OCI-LY7 (cell line): ENCODE results near the gene GRAMD1B. TPM values are rescaled to one million over a fixed set of nuclear protein-coding genes. Genes with fewer than 3 reads are reported as not detected.

Source experiments
- BruUV-seq: library from RNA; stranded (reverse); fragments of 400-500 nt; replicated peaks from 2 replicates; lab custom pipeline; 2021; lab: Mats Ljungman, UMichigan
- CTCF ChIA-PET: fragments of 300-600 bp; sonication (Branson Sonifier 250); formaldehyde crosslinking; loops from one replicate; lab custom pipeline; 2022; ENCODE audit warnings: antibody characterized with exemption; ENCODE audit not compliant: unreplicated experiment; lab: Charles Lee
- POLR2A ChIA-PET: fragments of 300-600 bp; sonication (Branson Sonifier 250); formaldehyde crosslinking; loops from one replicate; lab custom pipeline; 2022; ENCODE audit warnings: antibody characterized with exemption; lab: Charles Lee
- DNase-seq: peaks from one replicate; pipeline ENCODE4 v3.0.0-alpha.2; 2015; ENCODE audit warnings: low spot score
- H2AFZ ChIP-seq: fragments of 200-600 bp; sonication (generic), shearing (Covaris generic); 2 replicates; pipeline ENCODE4 v1.6.1; 2014; ENCODE audit warnings: mild to moderate bottlenecking, antibody characterized with exemption, low read length, moderate library complexity
- H3K27ac ChIP-seq: fragments of 200-600 bp; sonication (generic); 2 replicates; pipeline ENCODE4 v1.5.1; 2014; ENCODE audit warnings: mixed run types, low read depth, mild to moderate bottlenecking, moderate library complexity, low read length, inconsistent platforms; ENCODE audit not compliant: poor library complexity, severe bottlenecking
- H3K36me3 ChIP-seq: fragments of 200-600 bp; sonication (generic); 2 replicates; pipeline ENCODE4 v1.6.1; 2014; ENCODE audit warnings: mild to moderate bottlenecking, antibody characterized with exemption, low read length, moderate library complexity, mixed read lengths; ENCODE audit not compliant: insufficient read depth
- H3K4me1 ChIP-seq: fragments of 200-600 bp; sonication (generic); 2 replicates; pipeline ENCODE4 v1.5.1; 2014; ENCODE audit warnings: mild to moderate bottlenecking, low read length; ENCODE audit not compliant: insufficient read depth, poor library complexity, severe bottlenecking
- H3K4me2 ChIP-seq: fragments of 200-600 bp; sonication (generic); 2 replicates; pipeline ENCODE4 v1.6.1; 2014; ENCODE audit warnings: mild to moderate bottlenecking, low read length
- H3K4me3 ChIP-seq: fragments of 200-600 bp; sonication (generic); 2 replicates; pipeline ENCODE4 v1.5.1; 2014; ENCODE audit warnings: mild to moderate bottlenecking, low read depth, low read length; ENCODE audit not compliant: poor library complexity, severe bottlenecking
- H3K79me2 ChIP-seq: fragments of 200-600 bp; sonication (generic); 2 replicates; pipeline ENCODE4 v1.6.1; 2016; ENCODE audit warnings: low read depth, mild to moderate bottlenecking, low read length, moderate library complexity, mixed read lengths; ENCODE audit not compliant: insufficient read depth
- H3K9me2 ChIP-seq: fragments of 200-600 bp; sonication (generic); 2 replicates; pipeline ENCODE4 v1.6.1; 2016; ENCODE audit warnings: mild to moderate bottlenecking, low read length, mixed read lengths; ENCODE audit not compliant: insufficient read depth
- H3K9me3 ChIP-seq: fragments of 200-600 bp; sonication (generic); 2 replicates; pipeline ENCODE4 v1.6.1; 2014; ENCODE audit warnings: mild to moderate bottlenecking, mixed run types, low read length, mixed read lengths
- H4K20me1 ChIP-seq: fragments of 200-600 bp; sonication (generic); 2 replicates; pipeline ENCODE4 v1.6.1; 2014; ENCODE audit warnings: mild to moderate bottlenecking, antibody characterized with exemption, low read length, moderate library complexity, mixed read lengths; ENCODE audit not compliant: insufficient read depth
- EZH2phosphoT487 ChIP-seq: fragments of 200-600 bp; sonication (generic); IDR thresholded peaks from 2 replicates; pipeline ENCODE4 v1.6.1; 2018; ENCODE audit warnings: low read depth, borderline replicate concordance, mild to moderate bottlenecking, mixed run types, antibody characterized with exemption, low read length, moderate library complexity, mixed read lengths
- intact Hi-C: fragments of 100-400 bp; cut with micrococcal nuclease; formaldehyde crosslinking; loops from one replicate; pipeline ENCODE4 v1.10.0; 2022; ENCODE audit not compliant: unreplicated experiment
- total RNA-seq, 2 experiments: library from RNA; depleted of rRNA in 1 of 2; stranded (reverse); fragments of >200 nt in 1 of 2; shearing (Covaris generic) in 1 of 2; gene quantifications; 2 replicates each; pipeline ENCODE4 v1.2.3, GENCODE V29; 2014 to 2022
- TF ChIP-seq, protein P1 (sequence below): fragments of 200-600 bp; sonication (generic); conservative IDR thresholded peaks from 2 replicates; pipeline ENCODE4 v1.5.1; 2014; ENCODE audit warnings: mild to moderate bottlenecking, antibody characterized with exemption, low read length, moderate library complexity, mixed read lengths

GRAMD1B gene
- total RNA-seq, 2 experiments from 2014 or later = 0.16 TPM; not detected in 1

DNA sequence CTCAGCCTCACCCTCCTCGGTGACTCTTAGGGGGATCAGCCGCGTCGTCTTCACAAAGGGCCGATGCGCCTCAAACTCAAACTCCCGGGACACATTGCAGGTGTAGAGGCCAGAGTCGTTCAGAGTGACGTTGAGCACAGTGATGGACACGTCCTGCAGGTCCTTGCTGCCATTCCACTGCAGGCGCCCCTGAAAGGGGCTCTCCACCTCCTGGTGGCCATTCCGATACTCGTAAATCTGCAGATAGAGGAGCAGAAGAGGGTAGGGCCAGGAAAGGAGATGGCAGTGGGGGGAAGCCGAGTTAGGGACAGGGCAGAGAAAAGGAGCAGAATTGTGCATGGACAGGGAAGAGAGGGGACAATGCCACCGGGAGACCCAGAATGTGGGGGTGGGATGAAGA is 212.4 kb downstream of the GRAMD1B start:
- Histone ChIP-seq H2AFZ (no peak overlapping the region), H3K4me2 (no peak overlapping the region), H4K20me1 (no peaks in the 10 kb centered on the region), H3K27ac (no peak overlapping the region), H3K4me1 (no peaks in the 10 kb centered on the region), H3K9me2 (no peaks in the 10 kb centered on the region), H3K79me2 (no peaks in the 10 kb centered on the region), H3K4me3 (no peak overlapping the region), H3K9me3 (no peaks in the 10 kb centered on the region), H3K36me3 (no peaks in the 10 kb centered on the region)
- BruUV-seq = no TSS peak
- no peak for DNase-seq
- intact Hi-C loops = loop anchor here (10.0 kb wide), 1 partner anchor 682 kb away; the partner anchor contains the start of gene OR8D2
- POLR2A ChIA-PET = no interaction called here
- TF ChIP-seq, protein P1, sequence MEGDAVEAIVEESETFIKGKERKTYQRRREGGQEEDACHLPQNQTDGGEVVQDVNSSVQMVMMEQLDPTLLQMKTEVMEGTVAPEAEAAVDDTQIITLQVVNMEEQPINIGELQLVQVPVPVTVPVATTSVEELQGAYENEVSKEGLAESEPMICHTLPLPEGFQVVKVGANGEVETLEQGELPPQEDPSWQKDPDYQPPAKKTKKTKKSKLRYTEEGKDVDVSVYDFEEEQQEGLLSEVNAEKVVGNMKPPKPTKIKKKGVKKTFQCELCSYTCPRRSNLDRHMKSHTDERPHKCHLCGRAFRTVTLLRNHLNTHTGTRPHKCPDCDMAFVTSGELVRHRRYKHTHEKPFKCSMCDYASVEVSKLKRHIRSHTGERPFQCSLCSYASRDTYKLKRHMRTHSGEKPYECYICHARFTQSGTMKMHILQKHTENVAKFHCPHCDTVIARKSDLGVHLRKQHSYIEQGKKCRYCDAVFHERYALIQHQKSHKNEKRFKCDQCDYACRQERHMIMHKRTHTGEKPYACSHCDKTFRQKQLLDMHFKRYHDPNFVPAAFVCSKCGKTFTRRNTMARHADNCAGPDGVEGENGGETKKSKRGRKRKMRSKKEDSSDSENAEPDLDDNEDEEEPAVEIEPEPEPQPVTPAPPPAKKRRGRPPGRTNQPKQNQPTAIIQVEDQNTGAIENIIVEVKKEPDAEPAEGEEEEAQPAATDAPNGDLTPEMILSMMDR = no peak
- no peak for TF ChIP-seq EZH2phosphoT487
- CTCF ChIA-PET = interaction anchor here (1.0 kb wide), 1 partner anchor 65 kb away, joined by 3 read pairs; no protein-coding TSS in a partner anchor

DNA sequence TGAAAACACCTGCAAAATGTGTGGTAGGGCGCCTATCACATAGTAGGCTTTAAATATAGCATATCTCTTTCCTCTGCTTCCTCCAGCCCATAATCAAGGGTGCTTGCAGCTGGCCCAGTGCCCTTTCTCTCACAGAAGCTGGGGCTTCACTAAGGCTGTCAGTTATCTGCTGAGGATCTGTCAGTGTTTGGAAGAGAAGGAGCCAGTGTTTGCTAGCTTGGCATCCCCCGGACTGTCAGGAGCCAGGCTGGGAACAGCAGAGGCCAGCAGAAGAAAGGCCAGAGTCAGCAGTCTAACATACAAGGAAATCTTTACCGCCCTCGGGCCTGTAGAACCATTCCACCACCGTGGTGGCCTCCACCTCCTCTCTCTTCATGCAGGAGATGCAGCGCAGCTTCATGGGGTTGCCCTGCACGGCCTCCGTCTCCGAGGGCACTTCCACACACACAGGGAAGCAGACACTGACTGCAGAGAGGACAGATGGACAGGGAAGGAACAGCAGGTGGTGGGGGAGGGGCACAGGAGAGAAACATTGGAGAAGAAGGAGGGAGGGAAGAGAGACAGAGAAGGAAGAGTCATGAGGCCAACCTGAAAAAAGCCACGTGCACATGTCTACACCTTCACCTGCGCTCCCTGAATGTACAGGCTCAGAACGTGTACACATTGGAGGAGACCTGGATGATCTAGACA is 215.4 kb downstream of the GRAMD1B start:
- no peaks in the 10 kb centered on the region for H3K79me2 ChIP-seq
- no peak for TF ChIP-seq EZH2phosphoT487
- H2AFZ ChIP-seq = no peak overlapping the region
- no peaks in the 10 kb centered on the region for H3K9me2 ChIP-seq
- CTCF ChIA-PET = no interaction called here
- no peaks in the 10 kb centered on the region for H3K36me3 ChIP-seq
- H3K9me3 ChIP-seq = no peaks in the 10 kb centered on the region
- no peaks in the 10 kb centered on the region for H3K4me1 ChIP-seq
- no peak for DNase-seq
- intact Hi-C loops = loop anchor here (10.0 kb wide), 1 partner anchor 679 kb away; the partner anchor contains the start of gene OR8D2
- H3K4me2 ChIP-seq = no peak overlapping the region
- no peaks in the 10 kb centered on the region for H4K20me1 ChIP-seq
- BruUV-seq = no TSS peak
- H3K27ac ChIP-seq = no peak overlapping the region
- POLR2A ChIA-PET = no interaction called here
- H3K4me3 ChIP-seq = no peak overlapping the region

DNA sequence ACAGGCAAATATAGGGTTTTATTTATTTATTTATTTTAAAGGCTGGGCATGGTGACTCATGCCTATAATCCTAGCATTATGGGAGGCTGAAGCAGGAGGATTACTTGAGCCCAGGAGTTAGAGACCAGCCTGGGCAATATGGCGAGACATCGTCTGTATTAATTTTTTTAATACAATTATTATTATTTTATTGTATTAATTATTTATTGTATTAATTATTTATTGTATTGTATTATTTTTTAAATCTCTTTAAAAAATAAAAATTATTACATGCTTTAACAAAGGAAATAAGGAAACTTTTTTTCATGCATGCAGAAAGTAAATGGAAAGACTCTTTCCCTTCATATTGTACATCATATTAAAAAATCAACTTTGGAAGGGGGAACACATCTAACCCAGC is 220.8 kb downstream of the GRAMD1B start:
- H3K36me3 ChIP-seq = no peaks in the 10 kb centered on the region
- TF ChIP-seq, protein P1 = no peak
- no peak for TF ChIP-seq EZH2phosphoT487
- ChIA-PET CTCF (no interaction called here), POLR2A (no interaction called here)
- H2AFZ ChIP-seq = no peak overlapping the region
- H3K9me3 ChIP-seq = no peaks in the 10 kb centered on the region
- no peak overlapping the region for H3K27ac ChIP-seq
- H3K4me3 ChIP-seq = no peak overlapping the region
- H3K79me2 ChIP-seq = no peaks in the 10 kb centered on the region
- H4K20me1 ChIP-seq = no peaks in the 10 kb centered on the region
- H3K4me1 ChIP-seq = no peaks in the 10 kb centered on the region
- DNase-seq = no peak
- BruUV-seq = no TSS peak
- intact Hi-C loops = no loop called here
- H3K4me2 ChIP-seq = no peak overlapping the region
- H3K9me2 ChIP-seq = no peaks in the 10 kb centered on the region
